ENCODE measurements around the gene EPB41L5. TPM values are rescaled to one million over a fixed set of nuclear protein-coding genes. Genes with fewer than 3 reads are reported as not detected.

EPB41L5 gene
- polyA plus RNA-seq, 1 donor (not counting 4 experiments of a cell fraction or from before 2014, with no cell fraction given) = 17.8 TPM

DNA sequence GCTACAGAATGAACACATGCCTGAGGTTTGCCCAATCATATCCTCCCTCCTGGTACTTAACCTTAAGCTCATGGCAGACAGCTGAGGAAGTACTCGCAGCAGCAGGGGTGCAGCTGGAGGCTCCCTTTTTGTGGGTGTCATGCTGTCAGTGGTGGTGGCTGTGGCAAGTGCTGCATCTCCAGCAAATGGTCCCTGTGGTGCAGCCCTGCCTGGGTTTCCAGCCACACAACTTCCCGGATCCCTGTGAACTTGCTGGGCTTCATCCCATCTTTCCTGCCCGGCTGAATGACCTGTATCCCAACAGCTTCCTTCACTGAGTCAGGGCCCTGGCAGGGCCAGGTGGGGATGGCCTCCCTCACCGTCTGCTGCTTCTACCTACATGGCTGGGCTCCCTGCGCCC lies 205.3 kb downstream of the EPB41L5 start:
- no peak for FAIRE-seq
- dilution Hi-C loops (cut with MboI; ENCODE audit: extremely low pct_ligation_motif_present, low sequenced_read_pairs) = no loop called here
- Histone ChIP-seq H3K36me3 (ENCODE audit: control insufficient read depth in 2 of 2, extremely low read depth in 1 of 2, insufficient read depth in 2 of 2, low read length in 2 of 2) (peaks cover 0 to 3% of the 10 kb centered on the region in 2 experiments), H3K4me3 (ENCODE audit: control insufficient read depth in 2 of 3, extremely low read depth in 1 of 3, insufficient read depth in 2 of 3, low read depth in 1 of 3, low read length in 3 of 3) (no peak overlapping the region), H3K9ac (ENCODE audit: control insufficient read depth, extremely low read depth, insufficient read depth, low read length) (no peak overlapping the region), H3K9me3 (ENCODE audit: control insufficient read depth, low read depth, low read length) (peaks cover 5% of the 10 kb centered on the region), H3K27ac (ENCODE audit: control insufficient read depth, insufficient read depth, low read length) (no peak overlapping the region), H3K4me1 (ENCODE audit: control insufficient read depth, extremely low read depth, insufficient read depth, low read length) (peaks cover 7% of the 10 kb centered on the region), H3K27me3 (ENCODE audit: control insufficient read depth, extremely low read depth, insufficient read depth, low read length) (no peaks in the 10 kb centered on the region), H4K20me1 (ENCODE audit: control insufficient read depth, extremely low read depth, insufficient read depth, low read length) (no peaks in the 10 kb centered on the region), H3K79me2 (ENCODE audit: control insufficient read depth, insufficient read depth, low read length) (peaks cover 11% of the 10 kb centered on the region), H3K9me1 (ENCODE audit: control insufficient read depth, extremely low read depth, insufficient read depth, low read length) (no peaks in the 10 kb centered on the region), H3K4me2 (ENCODE audit: control insufficient read depth, extremely low read depth, insufficient read depth, low read depth, low read length) (no peak overlapping the region), H2AFZ (ENCODE audit: control insufficient read depth, low read length) (no peak overlapping the region)
- no peak for TF ChIP-seq EZH2 (IDR thresholded peaks at IDR 0.05; ENCODE audit: low read length)
- no peak for TF ChIP-seq CTCF (optimal IDR thresholded peaks at IDR 0.05 in 1 of 3, IDR thresholded peaks at IDR 0.05 in 1 of 3, conservative IDR thresholded peaks at IDR 0.05 in 1 of 3; ENCODE audit: extremely low read depth in 1 of 3, insufficient read depth in 2 of 3, low read length in 3 of 3)
- DNase-seq (ENCODE audit: low read depth, low spot score) = no peak

GRCh38 chr2:120219291-120219690 lies 206.4 kb downstream of the EPB41L5 start:
- H3K9ac ChIP-seq (ENCODE audit: control insufficient read depth, extremely low read depth, insufficient read depth, low read length) = no peak overlapping the region

More at GRCh38 chr2:120219291-120219690, 206.4 kb downstream of the EPB41L5 start:
- Histone ChIP-seq H3K9me1 (ENCODE audit: control insufficient read depth, extremely low read depth, insufficient read depth, low read length) (no peaks in the 10 kb centered on the region), H3K79me2 (ENCODE audit: control insufficient read depth, insufficient read depth, low read length) (peaks cover 11% of the 10 kb centered on the region), H3K4me3 (ENCODE audit: control insufficient read depth in 2 of 3, extremely low read depth in 1 of 3, insufficient read depth in 2 of 3, low read depth in 1 of 3, low read length in 3 of 3) (no peak overlapping the region), H3K36me3 (ENCODE audit: control insufficient read depth in 2 of 2, extremely low read depth in 1 of 2, insufficient read depth in 2 of 2, low read length in 2 of 2) (peaks cover 0 to 3% of the 10 kb centered on the region in 2 experiments), H3K4me1 (ENCODE audit: control insufficient read depth, extremely low read depth, insufficient read depth, low read length) (peaks cover 15% of the 10 kb centered on the region), H3K27me3 (ENCODE audit: control insufficient read depth, extremely low read depth, insufficient read depth, low read length) (no peaks in the 10 kb centered on the region), H2AFZ (ENCODE audit: control insufficient read depth, low read length) (no peak overlapping the region), H4K20me1 (ENCODE audit: control insufficient read depth, extremely low read depth, insufficient read depth, low read length) (no peaks in the 10 kb centered on the region), H3K9me3 (ENCODE audit: control insufficient read depth, low read depth, low read length) (peaks cover 5% of the 10 kb centered on the region), H3K27ac (ENCODE audit: control insufficient read depth, insufficient read depth, low read length) (no peak overlapping the region), H3K4me2 (ENCODE audit: control insufficient read depth, extremely low read depth, insufficient read depth, low read depth, low read length) (no peak overlapping the region)
- no peak for DNase-seq (ENCODE audit: low read depth, low spot score)
- no peak for FAIRE-seq
- no peak for TF ChIP-seq EZH2 (IDR thresholded peaks at IDR 0.05; ENCODE audit: low read length)
- no peak for TF ChIP-seq CTCF (optimal IDR thresholded peaks at IDR 0.05 in 1 of 3, IDR thresholded peaks at IDR 0.05 in 1 of 3, conservative IDR thresholded peaks at IDR 0.05 in 1 of 3; ENCODE audit: extremely low read depth in 1 of 3, insufficient read depth in 2 of 3, low read length in 3 of 3)
- dilution Hi-C loops (cut with MboI; ENCODE audit: extremely low pct_ligation_motif_present, low sequenced_read_pairs) = no loop called here

Data from keratinocyte (primary cell).